A673 (cell line): ENCODE data around the gene ERAP2. TPM values are rescaled to one million over a fixed set of nuclear protein-coding genes. Genes with fewer than 3 reads are reported as not detected.

Experiments
- BruUV-seq: library from RNA; stranded (reverse); fragments of 400-500 nt; replicated peaks from 2 replicates; lab custom pipeline; 2021; lab: Mats Ljungman, UMichigan
- CTCF ChIA-PET: fragments of 300-600 bp; sonication (Branson Sonifier 250); formaldehyde crosslinking; loops from one replicate; lab custom pipeline; 2022; ENCODE audit warnings: antibody characterized with exemption; lab: Charles Lee
- POLR2A ChIA-PET: fragments of 300-600 bp; sonication (Branson Sonifier 250); formaldehyde crosslinking; loops from one replicate; lab custom pipeline; 2022; ENCODE audit warnings: antibody characterized with exemption; ENCODE audit not compliant: low non-redundant PET; lab: Charles Lee
- DNase-seq: peaks from one replicate; pipeline ENCODE4 v3.0.0-alpha.2; 2015; ENCODE audit warnings: low spot score
- H3K27ac ChIP-seq: fragments of 200-600 bp; sonication (generic); 2 replicates; pipeline ENCODE4 v1.5.1; 2016; ENCODE audit warnings: mixed run types, low read depth, mild to moderate bottlenecking, mixed read lengths, antibody characterized with exemption, low read length; ENCODE audit not compliant: poor library complexity, severe bottlenecking
- H3K27me3 ChIP-seq: fragments of 200-600 bp; sonication (generic); replicated peaks from 2 replicates; pipeline ENCODE4 v1.6.1; 2017; ENCODE audit warnings: mixed run types, low read depth, mild to moderate bottlenecking, mixed read lengths, antibody characterized with exemption, low read length; ENCODE audit not compliant: insufficient read depth, poor library complexity
- H3K36me3 ChIP-seq: fragments of 200-600 bp; sonication (generic); 2 replicates; pipeline ENCODE4 v1.6.1; 2016; ENCODE audit warnings: mixed run types, mild to moderate bottlenecking, mixed read lengths, antibody characterized with exemption, low read length; ENCODE audit not compliant: insufficient read depth, poor library complexity, severe bottlenecking
- H3K4me1 ChIP-seq: fragments of 200-600 bp; sonication (generic); 2 replicates; pipeline ENCODE4 v1.6.1; 2017; ENCODE audit warnings: mixed run types, mild to moderate bottlenecking, mixed read lengths, antibody characterized with exemption, low read length; ENCODE audit not compliant: insufficient read depth, poor library complexity, severe bottlenecking
- H3K4me3 ChIP-seq: fragments of 200-600 bp; sonication (generic); 2 replicates; pipeline ENCODE4 v1.5.1; 2016; ENCODE audit warnings: low read depth, mixed run types, mild to moderate bottlenecking, mixed read lengths, low read length; ENCODE audit not compliant: poor library complexity, severe bottlenecking
- H3K9me3 ChIP-seq: fragments of 200-600 bp; sonication (generic); 2 replicates; pipeline ENCODE4 v1.6.1; 2016; ENCODE audit warnings: mixed run types, low read depth, mild to moderate bottlenecking, mixed read lengths, antibody characterized with exemption, low read length; ENCODE audit not compliant: poor library complexity, severe bottlenecking
- CTCF ChIP-seq: fragments of 300-800, 200-600 bp; sonication (generic); conservative IDR thresholded peaks from 2 replicates; pipeline ENCODE4 v1.5.1; 2017; ENCODE audit warnings: low read depth, mild to moderate bottlenecking, antibody characterized with exemption, low read length, moderate library complexity, mixed read lengths
- EZH2 ChIP-seq: fragments of 200-600 bp; sonication (generic); IDR thresholded peaks from 2 replicates; pipeline ENCODE4 v1.6.1; 2017; ENCODE audit warnings: borderline replicate concordance, low read depth, mild to moderate bottlenecking, mixed read lengths, antibody characterized with exemption, low read length; ENCODE audit not compliant: poor library complexity, severe bottlenecking
- intact Hi-C: fragments of 100-400 bp; cut with micrococcal nuclease; formaldehyde crosslinking; loops from one replicate; pipeline ENCODE4 v1.10.0; 2022; ENCODE audit not compliant: unreplicated experiment
- total RNA-seq: library from RNA; stranded (reverse); gene quantifications from 2 replicates; pipeline ENCODE4 v1.2.3, GENCODE V29; 2021

ERAP2 gene
- total RNA-seq, 1 experiment from 2014 or later = 2.6 TPM

GRCh38 chr5:96942911-96943310, 66.6 kb downstream of the ERAP2 start:
- POLR2A ChIA-PET = interaction anchor here (0.6 kb wide), 1 partner anchor 30 kb away, joined by 3 read pairs; no protein-coding TSS in a partner anchor
- CTCF ChIA-PET = no interaction called here
- intact Hi-C loops = no loop called here

GRCh38 chr5:96943799-96944198, 67.5 kb downstream of the ERAP2 start:
- peaks cover 10% of the 10 kb centered on the region for H3K4me1 ChIP-seq
- intact Hi-C loops = no loop called here
- no peak overlapping the region for H3K27ac ChIP-seq
- no peaks in the 10 kb centered on the region for H3K27me3 ChIP-seq
- BruUV-seq = no TSS peak
- CTCF ChIA-PET = no interaction called here
- no peak for DNase-seq
- no peak overlapping the region for H3K4me3 ChIP-seq
- TF ChIP-seq CTCF = no peak
- TF ChIP-seq EZH2 = no peak
- H3K36me3 ChIP-seq = no peaks in the 10 kb centered on the region
- POLR2A ChIA-PET = no interaction called here
- no peaks in the 10 kb centered on the region for H3K9me3 ChIP-seq

More at GRCh38 chr5:96942911-96943310, 66.6 kb downstream of the ERAP2 start:
- no TSS peak for BruUV-seq
- Histone ChIP-seq H3K27me3 (no peaks in the 10 kb centered on the region), H3K36me3 (no peaks in the 10 kb centered on the region), H3K27ac (no peak overlapping the region), H3K4me3 (no peak overlapping the region), H3K9me3 (no peaks in the 10 kb centered on the region), H3K4me1 (peaks cover 10% of the 10 kb centered on the region)
- no peak for DNase-seq
- TF ChIP-seq CTCF = no peak
- TF ChIP-seq EZH2 = no peak

- Histone ChIP-seq H3K36me3 (no peaks in the 10 kb centered on the region), H3K27me3 (no peaks in the 10 kb centered on the region), H3K27ac (no peak overlapping the region), H3K9me3 (no peaks in the 10 kb centered on the region), H3K4me3 (no peak overlapping the region), H3K4me1 (peaks cover 10% of the 10 kb centered on the region)
- ChIA-PET CTCF (no interaction called here), POLR2A (interaction anchor here (0.6 kb wide), 1 partner anchor 22 kb away, joined by 3 read pairs; no protein-coding TSS in a partner anchor)
- TF ChIP-seq CTCF (no peak), EZH2 (no peak)
- intact Hi-C loops = no loop called here
- no peak for DNase-seq
- no TSS peak for BruUV-seq
These were observed 69.0 kb downstream of the ERAP2 start for GRCh38 chr5:96945144-96945897.
